ENCODE measurements around the gene GAK.

The GAK gene

GRCh38 chr4:835148-836002, 96.7 kb downstream of the GAK start:
- H3K4me3 ChIP-seq (ENCODE audit: low read depth, low read length), result no peak overlapping the region
- DNase-seq (ENCODE audit: low read depth), result no peak
- no peak for TF ChIP-seq CTCF (IDR thresholded peaks at IDR 0.05; ENCODE audit: control insufficient read depth, extremely low read depth, insufficient read depth)

- H3K4me3 ChIP-seq (ENCODE audit: low read depth, low read length), result no peak overlapping the region
- no peak for DNase-seq (ENCODE audit: low read depth)
- no peak for TF ChIP-seq CTCF (IDR thresholded peaks at IDR 0.05; ENCODE audit: control insufficient read depth, extremely low read depth, insufficient read depth)
Observed at GRCh38 chr4:834368-835147, 97.6 kb downstream of the GAK start.

GRCh38 chr4:833731-834367, 98.3 kb downstream of the GAK start:
- no peak for TF ChIP-seq CTCF (IDR thresholded peaks at IDR 0.05; ENCODE audit: control insufficient read depth, extremely low read depth, insufficient read depth)
- no peak for DNase-seq (ENCODE audit: low read depth)
- H3K4me3 ChIP-seq (ENCODE audit: low read depth, low read length), result no peak overlapping the region

- DNase-seq (ENCODE audit: low read depth), result no peak
- H3K4me3 ChIP-seq (ENCODE audit: low read depth, low read length), result no peak overlapping the region
- no peak for TF ChIP-seq CTCF (IDR thresholded peaks at IDR 0.05; ENCODE audit: control insufficient read depth, extremely low read depth, insufficient read depth)
Observed at GRCh38 chr4:833156-833555, 99.0 kb downstream of the GAK start.

GRCh38 chr4:832536-832935, 99.6 kb downstream of the GAK start:
- no peak for TF ChIP-seq CTCF (IDR thresholded peaks at IDR 0.05; ENCODE audit: control insufficient read depth, extremely low read depth, insufficient read depth)
- no peak for DNase-seq (ENCODE audit: low read depth)
- H3K4me3 ChIP-seq (ENCODE audit: low read depth, low read length), result no peak overlapping the region

- no peak overlapping the region for H3K4me3 ChIP-seq (ENCODE audit: low read depth, low read length)
- no peak for TF ChIP-seq CTCF (IDR thresholded peaks at IDR 0.05; ENCODE audit: control insufficient read depth, extremely low read depth, insufficient read depth)
- DNase-seq (ENCODE audit: low read depth), result no peak
Observed at GRCh38 chr4:832108-832507, 100.0 kb downstream of the GAK start.

Measured in LNCaP clone FGC (cell line).